Measurements from ENCODE around the gene PRPF6. TPM values are rescaled to one million over a fixed set of nuclear protein-coding genes. Genes with fewer than 3 reads are reported as not detected.

PRPF6 gene
- total and polyA plus RNA-seq, 4 donors, result 44.9 to 92.4 (median 75.2) TPM

- no peaks in the 10 kb centered on the region for H3K27me3 ChIP-seq (ENCODE audit: control insufficient read depth, insufficient read depth, low read length)
- H3K4me3 ChIP-seq (ENCODE audit: low read depth, low read length), result peak within 1 kb of the TSS; percentile 71
- no peaks in the 10 kb centered on the region for H3K9me3 ChIP-seq (ENCODE audit: control insufficient read depth, insufficient read depth, low read length)
- peak; percentile 87 to 99 (median 96) for DNase-seq (ENCODE audit: low read depth in 4 of 6, low spot score in 6 of 6)
- peaks cover 33% of the 10 kb centered on the region for H3K36me3 ChIP-seq (ENCODE audit: control insufficient read depth, insufficient read depth, low read length)
- peak within 1 kb of the TSS; percentile 50 for H3K27ac ChIP-seq (ENCODE audit: low read depth, low read length)
- peaks cover 35% of the 10 kb centered on the region for H3K4me1 ChIP-seq (ENCODE audit: control insufficient read depth, insufficient read depth, low read length)
- WGBS (ENCODE audit: insufficient coverage), result 3% methylated on average over 85 of the region's 85 CpGs
Measured at GRCh38 chr20:64062596-64063388, 81.9 kb downstream of the PRPF6 start, which contains the start of gene TCEA2. TSS of gene TCEA2 (plus strand) at chr20:64063198. CDS start at chr20:64063313, 115 bp downstream.

GRCh38 chr20:64063389-64064144 lies 82.6 kb downstream of the PRPF6 start:
- Histone ChIP-seq H3K9me3 (ENCODE audit: control insufficient read depth, insufficient read depth, low read length) (no peaks in the 10 kb centered on the region), H3K27ac (ENCODE audit: low read depth, low read length) (no peak overlapping the region), H3K4me1 (ENCODE audit: control insufficient read depth, insufficient read depth, low read length) (peaks cover 33% of the 10 kb centered on the region), H3K4me3 (ENCODE audit: low read depth, low read length) (peak overlapping the region; percentile 71), H3K36me3 (ENCODE audit: control insufficient read depth, insufficient read depth, low read length) (peaks cover 40% of the 10 kb centered on the region), H3K27me3 (ENCODE audit: control insufficient read depth, insufficient read depth, low read length) (no peaks in the 10 kb centered on the region)
- DNase-seq (ENCODE audit: low read depth in 4 of 6, low spot score in 6 of 6), result peak in 1 of 6 donors; percentile 16
- under 1% methylated on average over 50 of the region's 51 CpGs for WGBS (ENCODE audit: insufficient coverage)

- peak overlapping the region; percentile 71 for H3K4me3 ChIP-seq (ENCODE audit: low read depth, low read length)
- 54% methylated on average over 9 of the region's 12 CpGs for WGBS (ENCODE audit: insufficient coverage)
Measured at GRCh38 chr20:64064145-64064698, 83.3 kb downstream of the PRPF6 start.

GRCh38 chr20:64065062-64065973 lies 84.4 kb downstream of the PRPF6 start:
- Histone ChIP-seq H3K27me3 (ENCODE audit: control insufficient read depth, insufficient read depth, low read length) (no peaks in the 10 kb centered on the region), H3K4me1 (ENCODE audit: control insufficient read depth, insufficient read depth, low read length) (peaks cover 41% of the 10 kb centered on the region), H3K9me3 (ENCODE audit: control insufficient read depth, insufficient read depth, low read length) (no peaks in the 10 kb centered on the region), H3K27ac (ENCODE audit: low read depth, low read length) (no peak overlapping the region), H3K4me3 (ENCODE audit: low read depth, low read length) (no peak overlapping the region), H3K36me3 (ENCODE audit: control insufficient read depth, insufficient read depth, low read length) (peaks cover 58% of the 10 kb centered on the region)
- WGBS (ENCODE audit: insufficient coverage), result 63% methylated on average over 27 of the region's 27 CpGs
- DNase-seq (ENCODE audit: low read depth in 4 of 6, low spot score in 6 of 6), result no peak

More at GRCh38 chr20:64064145-64064698, 83.3 kb downstream of the PRPF6 start:
- peaks cover 33% of the 10 kb centered on the region for H3K4me1 ChIP-seq (ENCODE audit: control insufficient read depth, insufficient read depth, low read length)
- no peak for DNase-seq (ENCODE audit: low read depth in 4 of 6, low spot score in 6 of 6)
- peaks cover 47% of the 10 kb centered on the region for H3K36me3 ChIP-seq (ENCODE audit: control insufficient read depth, insufficient read depth, low read length)
- no peaks in the 10 kb centered on the region for H3K27me3 ChIP-seq (ENCODE audit: control insufficient read depth, insufficient read depth, low read length)
- no peaks in the 10 kb centered on the region for H3K9me3 ChIP-seq (ENCODE audit: control insufficient read depth, insufficient read depth, low read length)
- no peak overlapping the region for H3K27ac ChIP-seq (ENCODE audit: low read depth, low read length)

- Histone ChIP-seq H3K27me3 (ENCODE audit: control insufficient read depth, insufficient read depth, low read length) (no peaks in the 10 kb centered on the region), H3K9me3 (ENCODE audit: control insufficient read depth, insufficient read depth, low read length) (no peaks in the 10 kb centered on the region), H3K27ac (ENCODE audit: low read depth, low read length) (no peak overlapping the region), H3K36me3 (ENCODE audit: control insufficient read depth, insufficient read depth, low read length) (peaks cover 64% of the 10 kb centered on the region), H3K4me3 (ENCODE audit: low read depth, low read length) (no peak overlapping the region), H3K4me1 (ENCODE audit: control insufficient read depth, insufficient read depth, low read length) (peaks cover 41% of the 10 kb centered on the region)
- 56% methylated on average over 5 of the region's 5 CpGs for WGBS (ENCODE audit: insufficient coverage)
- DNase-seq (ENCODE audit: low read depth in 4 of 6, low spot score in 6 of 6), result no peak
Measured at GRCh38 chr20:64065974-64066343, 85.0 kb downstream of the PRPF6 start.

GRCh38 chr20:64067005-64067632 lies 86.2 kb downstream of the PRPF6 start:
- H3K9me3 ChIP-seq (ENCODE audit: control insufficient read depth, insufficient read depth, low read length), result no peaks in the 10 kb centered on the region
- no peak overlapping the region for H3K4me3 ChIP-seq (ENCODE audit: low read depth, low read length)
- no peaks in the 10 kb centered on the region for H3K27me3 ChIP-seq (ENCODE audit: control insufficient read depth, insufficient read depth, low read length)
- H3K36me3 ChIP-seq (ENCODE audit: control insufficient read depth, insufficient read depth, low read length), result peaks cover 76% of the 10 kb centered on the region
- no peak for DNase-seq (ENCODE audit: low read depth in 4 of 6, low spot score in 6 of 6)
- 92% methylated on average over 6 of the region's 6 CpGs for WGBS (ENCODE audit: insufficient coverage)
- peaks cover 39% of the 10 kb centered on the region for H3K4me1 ChIP-seq (ENCODE audit: control insufficient read depth, insufficient read depth, low read length)
- no peak overlapping the region for H3K27ac ChIP-seq (ENCODE audit: low read depth, low read length)

- H3K9me3 ChIP-seq (ENCODE audit: control insufficient read depth, insufficient read depth, low read length), result no peaks in the 10 kb centered on the region
- H3K4me3 ChIP-seq (ENCODE audit: low read depth, low read length), result no peak overlapping the region
- H3K27me3 ChIP-seq (ENCODE audit: control insufficient read depth, insufficient read depth, low read length), result no peaks in the 10 kb centered on the region
- no peak overlapping the region for H3K27ac ChIP-seq (ENCODE audit: low read depth, low read length)
- DNase-seq (ENCODE audit: low read depth in 4 of 6, low spot score in 6 of 6), result no peak
- WGBS (ENCODE audit: insufficient coverage), result 80% methylated on average over 9 of the region's 12 CpGs
- H3K36me3 ChIP-seq (ENCODE audit: control insufficient read depth, insufficient read depth, low read length), result peaks cover 83% of the 10 kb centered on the region
- H3K4me1 ChIP-seq (ENCODE audit: control insufficient read depth, insufficient read depth, low read length), result peaks cover 32% of the 10 kb centered on the region
Measured at GRCh38 chr20:64067733-64068307, 86.9 kb downstream of the PRPF6 start.

GRCh38 chr20:64068386-64069208 lies 87.7 kb downstream of the PRPF6 start:
- peaks cover 88% of the 10 kb centered on the region for H3K36me3 ChIP-seq (ENCODE audit: control insufficient read depth, insufficient read depth, low read length)
- H3K27me3 ChIP-seq (ENCODE audit: control insufficient read depth, insufficient read depth, low read length), result no peaks in the 10 kb centered on the region
- 78% methylated on average over 9 of the region's 12 CpGs for WGBS (ENCODE audit: insufficient coverage)
- H3K9me3 ChIP-seq (ENCODE audit: control insufficient read depth, insufficient read depth, low read length), result no peaks in the 10 kb centered on the region
- no peak overlapping the region for H3K4me3 ChIP-seq (ENCODE audit: low read depth, low read length)
- no peak overlapping the region for H3K27ac ChIP-seq (ENCODE audit: low read depth, low read length)
- no peak for DNase-seq (ENCODE audit: low read depth in 4 of 6, low spot score in 6 of 6)
- peaks cover 31% of the 10 kb centered on the region for H3K4me1 ChIP-seq (ENCODE audit: control insufficient read depth, insufficient read depth, low read length)

All from spinal cord (tissue), 10 donors.